GM10266 (cell line): Measurements from ENCODE around the gene SKI.
"Not testable (repeated sequence)": the region's sequence is repeated elsewhere in the genome, so short reads cannot be mapped to it uniquely, and the experiment has no call there.

Experiments
- DNase-seq: peaks from one replicate; pipeline ENCODE4 v3.0.0; 2012; ENCODE audit errors: extremely low spot score
- TF ChIP-seq, protein P1 (sequence below): IDR thresholded peaks from 2 replicates; pipeline ENCODE4 v1.5.1; 2012; ENCODE audit warnings: mild to moderate bottlenecking, low read depth; ENCODE audit not compliant: control insufficient read depth, insufficient read depth; ENCODE audit errors: missing control alignments

Gene SKI

DNA sequence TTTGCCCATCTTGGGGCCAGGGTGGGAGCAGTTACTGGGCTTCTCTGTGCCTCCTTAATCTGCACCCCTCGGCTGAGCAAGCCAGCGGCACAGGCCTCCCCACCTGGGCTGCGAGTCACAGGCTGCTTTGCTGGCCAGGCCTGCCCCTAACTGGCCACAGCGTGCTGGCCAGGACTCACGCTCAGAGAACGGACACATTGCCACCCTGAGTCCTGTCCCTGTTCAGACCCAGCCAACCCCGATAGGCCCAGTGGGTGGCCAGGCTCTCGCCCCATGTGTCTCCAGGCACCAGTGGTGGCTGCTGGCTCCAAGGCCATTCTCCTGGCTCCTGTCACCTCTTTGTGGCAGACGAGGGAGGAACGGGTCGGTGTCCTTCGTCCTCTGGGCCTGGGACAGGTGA, 101.9 kb downstream of the SKI start:
- TF ChIP-seq, protein P1, sequence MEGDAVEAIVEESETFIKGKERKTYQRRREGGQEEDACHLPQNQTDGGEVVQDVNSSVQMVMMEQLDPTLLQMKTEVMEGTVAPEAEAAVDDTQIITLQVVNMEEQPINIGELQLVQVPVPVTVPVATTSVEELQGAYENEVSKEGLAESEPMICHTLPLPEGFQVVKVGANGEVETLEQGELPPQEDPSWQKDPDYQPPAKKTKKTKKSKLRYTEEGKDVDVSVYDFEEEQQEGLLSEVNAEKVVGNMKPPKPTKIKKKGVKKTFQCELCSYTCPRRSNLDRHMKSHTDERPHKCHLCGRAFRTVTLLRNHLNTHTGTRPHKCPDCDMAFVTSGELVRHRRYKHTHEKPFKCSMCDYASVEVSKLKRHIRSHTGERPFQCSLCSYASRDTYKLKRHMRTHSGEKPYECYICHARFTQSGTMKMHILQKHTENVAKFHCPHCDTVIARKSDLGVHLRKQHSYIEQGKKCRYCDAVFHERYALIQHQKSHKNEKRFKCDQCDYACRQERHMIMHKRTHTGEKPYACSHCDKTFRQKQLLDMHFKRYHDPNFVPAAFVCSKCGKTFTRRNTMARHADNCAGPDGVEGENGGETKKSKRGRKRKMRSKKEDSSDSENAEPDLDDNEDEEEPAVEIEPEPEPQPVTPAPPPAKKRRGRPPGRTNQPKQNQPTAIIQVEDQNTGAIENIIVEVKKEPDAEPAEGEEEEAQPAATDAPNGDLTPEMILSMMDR = no peak
- DNase-seq = no peak

DNA sequence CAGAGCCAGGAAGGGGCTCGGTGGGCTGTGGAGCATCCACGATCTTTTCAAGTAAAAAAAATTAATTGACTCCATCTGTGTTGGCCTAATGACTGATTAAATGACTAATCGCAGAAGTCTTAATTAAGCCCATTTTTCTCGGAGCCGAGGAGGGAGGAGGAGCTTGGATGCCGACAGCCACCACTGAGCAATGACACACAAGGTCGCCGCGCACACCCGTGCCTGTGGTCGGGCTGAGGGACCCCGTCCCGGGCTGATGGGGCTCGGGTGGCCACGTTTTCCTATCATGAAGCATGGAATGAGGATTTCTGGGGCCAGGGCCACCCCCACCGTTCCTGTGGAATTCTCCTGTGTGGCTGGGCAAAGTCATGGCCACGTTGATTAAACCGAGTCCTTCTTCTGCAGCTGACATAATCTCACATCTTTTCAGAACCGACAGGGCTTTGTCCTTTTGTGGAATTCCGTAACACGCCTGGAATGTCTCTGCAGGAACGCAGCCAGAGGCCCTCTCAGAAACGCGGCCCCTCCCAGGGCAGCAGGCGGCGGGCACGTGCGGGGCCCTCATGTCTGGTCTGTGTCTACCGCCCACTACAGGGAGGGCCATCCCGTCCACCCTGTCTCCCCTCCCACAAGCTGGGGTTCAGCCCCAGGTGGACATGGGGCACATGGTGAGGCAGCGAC, 102.5 kb downstream of the SKI start:
- TF ChIP-seq, protein P1 = no peak
- DNase-seq = no peak

DNA sequence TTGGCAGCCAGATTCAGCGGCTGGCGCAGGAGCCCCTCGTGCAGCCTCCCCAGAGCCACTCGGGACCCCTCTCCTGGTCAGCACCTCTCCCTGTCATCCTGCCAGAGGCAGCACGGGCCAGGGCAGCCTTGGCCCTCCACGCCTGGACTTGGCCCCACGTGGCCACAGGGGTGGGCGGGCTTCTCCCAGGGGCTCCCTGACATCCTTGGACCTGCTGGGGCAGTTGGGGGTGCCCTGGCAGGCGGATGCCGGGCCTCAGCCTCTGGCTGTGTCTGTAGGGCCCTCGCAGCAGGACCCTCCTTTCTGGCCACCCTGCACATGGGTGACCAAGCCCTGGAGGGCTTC, 103.1 kb downstream of the SKI start:
- no peak for DNase-seq
- TF ChIP-seq, protein P1 = no peak

DNA sequence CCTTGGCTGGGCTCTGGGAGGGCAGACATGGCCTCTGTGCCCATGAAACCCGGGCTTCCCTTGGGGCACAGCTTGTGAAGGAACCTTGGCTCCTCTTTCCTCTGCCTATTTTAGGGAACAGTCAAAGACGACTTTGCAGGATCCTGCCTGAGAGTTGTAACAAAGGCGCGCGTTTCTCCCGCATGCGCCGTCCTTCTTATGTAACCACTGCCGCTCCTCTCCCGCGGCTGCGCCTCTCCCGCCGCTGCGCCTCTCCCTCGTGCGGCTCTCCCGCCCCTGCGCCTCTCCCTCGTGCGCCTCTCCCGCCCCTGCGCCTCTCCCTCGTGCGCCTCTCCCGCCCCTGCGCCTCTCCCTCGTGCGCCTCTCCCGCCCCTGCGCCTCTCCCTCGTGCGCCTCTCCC, 103.5 kb downstream of the SKI start:
- not testable (repeated sequence) for DNase-seq

DNA sequence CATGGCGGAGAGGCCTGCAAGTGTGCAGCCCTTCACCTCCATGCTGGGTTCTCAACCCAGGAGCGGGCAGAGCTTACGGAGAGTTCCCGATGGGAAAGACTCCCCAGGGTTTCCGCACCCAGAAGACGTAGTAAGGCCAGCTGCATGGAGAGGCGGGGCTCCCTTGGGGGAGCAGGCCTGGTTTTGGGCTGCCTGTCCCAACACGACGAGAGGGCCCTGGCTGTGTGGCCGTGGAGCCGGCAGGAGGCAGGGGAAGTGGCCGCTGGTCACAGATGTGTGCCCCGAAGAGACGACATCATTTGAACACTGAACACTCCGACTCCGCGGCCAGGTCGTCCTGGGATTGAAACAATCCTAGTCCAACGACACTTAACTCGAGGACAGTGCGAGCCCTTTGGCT, 106.2 kb downstream of the SKI start:
- no peak for DNase-seq
- TF ChIP-seq, protein P1 = no peak

DNA sequence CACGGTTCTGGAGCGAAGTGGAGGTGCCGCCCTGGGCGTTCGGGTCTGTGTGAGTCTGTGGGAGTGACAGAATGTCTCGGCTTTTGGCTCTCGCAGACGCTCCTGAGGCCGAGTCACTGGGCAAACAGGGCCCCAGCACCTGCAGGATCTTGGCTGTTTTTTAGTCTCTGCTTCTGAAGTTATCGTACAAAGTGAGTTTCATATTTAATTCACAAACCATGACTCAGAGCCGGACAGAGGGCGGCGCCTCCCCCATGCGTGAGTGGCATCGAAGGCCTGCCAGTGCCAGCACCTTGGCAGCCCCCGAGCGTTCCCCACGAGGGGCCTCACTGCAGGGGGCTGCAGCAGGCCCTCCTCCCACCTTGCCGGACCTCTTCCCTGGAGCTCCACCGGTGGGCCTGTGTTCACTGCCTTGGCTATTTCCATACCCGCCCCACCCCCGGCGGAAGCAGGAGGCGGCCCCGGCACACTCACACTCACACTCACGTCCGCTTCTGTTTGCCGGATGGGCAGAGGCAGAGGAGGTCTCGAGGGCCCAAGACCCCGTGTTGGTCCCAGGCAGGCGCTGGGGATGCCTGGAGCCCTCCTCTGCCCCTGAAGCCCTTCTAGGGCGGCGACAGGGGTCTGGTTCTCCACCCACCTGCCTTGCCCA, 106.9 kb downstream of the SKI start:
- DNase-seq = no peak
- TF ChIP-seq, protein P1 = no peak

DNA sequence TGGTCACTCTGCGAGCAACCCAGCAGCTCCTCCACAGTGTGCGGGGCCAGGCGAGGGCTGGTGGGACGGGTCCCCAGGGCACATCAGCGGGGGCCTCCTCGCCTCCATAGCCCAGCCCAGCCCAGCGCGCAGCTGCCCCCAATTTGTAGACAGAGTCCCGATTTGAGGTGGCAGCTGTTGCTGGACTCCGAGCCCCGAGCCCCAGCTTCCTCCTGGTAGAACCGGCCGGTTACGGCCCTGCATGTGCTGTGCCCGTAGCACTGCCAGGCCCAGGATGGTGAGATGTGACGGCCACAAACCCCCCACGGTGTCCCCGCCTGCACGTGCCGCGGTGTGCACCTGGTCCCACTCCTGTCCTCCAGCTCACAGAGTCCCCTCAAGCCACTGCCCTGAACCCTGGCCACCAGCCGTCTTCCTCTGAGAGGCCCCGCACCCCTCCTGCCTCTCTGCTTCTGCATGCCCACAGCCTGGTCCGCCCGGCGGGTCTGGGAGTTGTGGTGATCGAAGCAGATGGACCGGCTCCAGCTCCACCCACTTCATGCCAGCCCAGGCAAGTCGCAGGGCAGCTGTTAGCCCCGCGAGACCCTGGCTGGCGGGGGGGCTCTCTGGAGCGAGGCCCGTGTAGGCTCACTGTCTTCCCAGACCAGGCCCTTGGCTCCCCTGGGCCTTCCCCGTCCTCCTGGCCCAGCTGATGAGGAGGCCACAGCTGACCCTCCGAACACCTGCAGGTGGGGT, 107.8 kb downstream of the SKI start:
- TF ChIP-seq, protein P1 = no peak
- no peak for DNase-seq
